ENCODE results near the gene WDHD1.

DNA sequence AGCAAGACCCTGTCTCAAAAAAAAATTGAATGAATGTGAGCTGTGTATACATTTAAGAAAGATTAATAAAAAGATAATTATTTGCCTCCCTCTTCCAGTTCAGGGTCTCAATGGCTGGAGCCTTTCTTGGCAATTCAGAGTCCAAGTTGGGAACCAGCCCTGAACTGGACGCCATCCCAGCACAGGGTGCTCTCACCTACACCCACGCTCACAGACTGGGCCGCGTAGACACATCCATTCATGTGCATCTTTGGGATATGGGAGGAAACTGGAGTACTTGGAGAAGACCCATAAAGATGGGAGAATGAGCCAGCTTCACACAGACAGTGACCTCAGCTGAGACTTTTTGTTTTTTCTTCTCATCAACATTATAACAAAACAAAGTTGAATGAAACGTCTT, 31.0 kb upstream of the WDHD1 start:
- TF ChIP-seq, protein P1, sequence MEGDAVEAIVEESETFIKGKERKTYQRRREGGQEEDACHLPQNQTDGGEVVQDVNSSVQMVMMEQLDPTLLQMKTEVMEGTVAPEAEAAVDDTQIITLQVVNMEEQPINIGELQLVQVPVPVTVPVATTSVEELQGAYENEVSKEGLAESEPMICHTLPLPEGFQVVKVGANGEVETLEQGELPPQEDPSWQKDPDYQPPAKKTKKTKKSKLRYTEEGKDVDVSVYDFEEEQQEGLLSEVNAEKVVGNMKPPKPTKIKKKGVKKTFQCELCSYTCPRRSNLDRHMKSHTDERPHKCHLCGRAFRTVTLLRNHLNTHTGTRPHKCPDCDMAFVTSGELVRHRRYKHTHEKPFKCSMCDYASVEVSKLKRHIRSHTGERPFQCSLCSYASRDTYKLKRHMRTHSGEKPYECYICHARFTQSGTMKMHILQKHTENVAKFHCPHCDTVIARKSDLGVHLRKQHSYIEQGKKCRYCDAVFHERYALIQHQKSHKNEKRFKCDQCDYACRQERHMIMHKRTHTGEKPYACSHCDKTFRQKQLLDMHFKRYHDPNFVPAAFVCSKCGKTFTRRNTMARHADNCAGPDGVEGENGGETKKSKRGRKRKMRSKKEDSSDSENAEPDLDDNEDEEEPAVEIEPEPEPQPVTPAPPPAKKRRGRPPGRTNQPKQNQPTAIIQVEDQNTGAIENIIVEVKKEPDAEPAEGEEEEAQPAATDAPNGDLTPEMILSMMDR (IDR thresholded peaks at IDR 0.05; ENCODE audit: low read depth, low read length, poor library complexity, severe bottlenecking) = no peak
- no peak for TF ChIP-seq EZH2phosphoT487 (IDR thresholded peaks at IDR 0.05; ENCODE audit: borderline replicate concordance, low read length)

Data from DOHH2 (cell line).